HEK293 (cell line): ENCODE results near the gene WDR75.

ENCODE experiments used
- CTCF ChIA-PET: fragments of 350-600 bp; formaldehyde crosslinking; extraction: SDS; loops from one replicate; lab custom pipeline; 2021; ENCODE audit warnings: antibody characterized with exemption; lab: Yijun Ruan, JAX
- POLR2A ChIA-PET: fragments of 300-600 bp; formaldehyde crosslinking; extraction: SDS; loops from one replicate; lab custom pipeline; 2020; ENCODE audit warnings: antibody characterized with exemption, inconsistent platforms; lab: Yijun Ruan, JAX
- H3K27ac ChIP-seq: fragments of 200-500 bp; sonication (Bioruptor generic); 2 replicates; pipeline ENCODE4 v1.5.1; 2014; ENCODE audit warnings: low read depth, low read length, control low read depth, inconsistent platforms; ENCODE audit errors: extremely low read depth
- H3K36me3 ChIP-seq, 2 experiments: fragments of 200-500 bp in 1 of 2; sonication (Bioruptor generic) in 1 of 2; 1 replicate in 1 of 2; 2 replicates in 1 of 2; pipeline ENCODE4 v1.5.1; 2014 to 2017; ENCODE audit warnings: inconsistent platforms in 2 of 2, low read length in 2 of 2; ENCODE audit not compliant: control insufficient read depth in 2 of 2, insufficient read depth in 1 of 2
- H3K4me1 ChIP-seq: fragments of 200-500 bp; sonication (Bioruptor generic); 2 replicates; pipeline ENCODE4 v1.5.1; 2014; ENCODE audit warnings: mild to moderate bottlenecking, low read length, inconsistent platforms; ENCODE audit not compliant: control insufficient read depth, insufficient read depth
- H3K4me3 ChIP-seq: 2 replicates; pipeline ENCODE4 v1.5.1; 2011; ENCODE audit warnings: low read depth, mild to moderate bottlenecking, control low read depth, low read length, moderate library complexity
- H3K9me3 ChIP-seq: fragments of 200-500 bp; sonication (Bioruptor generic); 2 replicates; pipeline ENCODE4 v1.5.1; 2014; ENCODE audit warnings: low read depth, low read length, inconsistent platforms; ENCODE audit not compliant: control insufficient read depth, insufficient read depth
- BCL11A ChIP-seq: fragments of 450-650 bp; formaldehyde crosslinking; IDR thresholded peaks from 2 replicates; pipeline ENCODE4 v1.5.1; 2016; ENCODE audit warnings: low read depth, missing biosample characterization, missing genetic modification characterization
- FEZF1 ChIP-seq: fragments of 450-650 bp; formaldehyde crosslinking; IDR thresholded peaks from 2 replicates; pipeline ENCODE4 v1.5.1; 2016; ENCODE audit warnings: missing biosample characterization, missing genetic modification characterization
- GLI2 ChIP-seq: fragments of 450-650 bp; formaldehyde crosslinking; IDR thresholded peaks from 2 replicates; pipeline ENCODE4; 2017; ENCODE audit warnings: missing biosample characterization, missing genetic modification characterization, low read depth, borderline replicate concordance
- GLIS2 ChIP-seq: fragments of 450-650 bp; formaldehyde crosslinking; IDR thresholded peaks from 2 replicates; pipeline ENCODE4 v1.5.1; 2016; ENCODE audit warnings: missing biosample characterization, missing genetic modification characterization
- REPIN1 ChIP-seq: fragments of 450-650 bp; formaldehyde crosslinking; IDR thresholded peaks from 2 replicates; pipeline ENCODE4 v1.5.1; 2017; ENCODE audit warnings: missing biosample characterization, missing genetic modification characterization, low read depth
- ZBTB48 ChIP-seq: fragments of 450-650 bp; formaldehyde crosslinking; IDR thresholded peaks from 2 replicates; pipeline ENCODE4 v1.5.1; 2016; ENCODE audit warnings: missing biosample characterization, missing genetic modification characterization
- ZFP41 ChIP-seq: fragments of 450-650 bp; formaldehyde crosslinking; IDR thresholded peaks from 2 replicates; pipeline ENCODE4 v1.5.1; 2016; ENCODE audit warnings: missing biosample characterization, missing genetic modification characterization, borderline replicate concordance
- ZNF223 ChIP-seq: fragments of 450-650 bp; formaldehyde crosslinking; IDR thresholded peaks from 2 replicates; pipeline ENCODE4 v1.5.1; 2016; ENCODE audit warnings: missing biosample characterization, missing genetic modification characterization
- ZNF549 ChIP-seq: fragments of 450-650 bp; IDR thresholded peaks from 2 replicates; pipeline ENCODE4 v1.5.1; 2018; ENCODE audit warnings: missing biosample characterization, missing genetic modification characterization, mild to moderate bottlenecking, inconsistent platforms, moderate library complexity
- ZNF658 ChIP-seq: fragments of 450-650 bp; formaldehyde crosslinking; IDR thresholded peaks from 2 replicates; pipeline ENCODE4; 2016; ENCODE audit warnings: missing biosample characterization, missing genetic modification characterization
- ZNF664 ChIP-seq: fragments of 450-650 bp; formaldehyde crosslinking; IDR thresholded peaks from 2 replicates; pipeline ENCODE4 v1.5.1; 2016; ENCODE audit warnings: missing biosample characterization, missing genetic modification characterization
- ZNF792 ChIP-seq: fragments of 450-650 bp; formaldehyde crosslinking; IDR thresholded peaks from 2 replicates; pipeline ENCODE4 v1.5.1; 2016; ENCODE audit warnings: missing biosample characterization, missing genetic modification characterization
- ZNF830 ChIP-seq: fragments of 450-650 bp; IDR thresholded peaks from 2 replicates; pipeline ENCODE4 v1.5.0; 2018; ENCODE audit warnings: missing biosample characterization, missing genetic modification characterization, low read depth, mild to moderate bottlenecking, moderate library complexity
- TF ChIP-seq, protein P1 (sequence below): fragments of 450-650 bp; formaldehyde crosslinking; conservative IDR thresholded peaks from 2 replicates; pipeline ENCODE4 v1.5.1; 2016; ENCODE audit warnings: low read depth, missing biosample characterization, missing genetic modification characterization
- TF ChIP-seq, protein P2 (sequence below): fragments of 450-650 bp; IDR thresholded peaks from 2 replicates; pipeline ENCODE4 v1.5.1; 2018; ENCODE audit warnings: missing biosample characterization, mild to moderate bottlenecking, missing genetic modification characterization
- TF ChIP-seq, protein P3 (sequence below): fragments of 450-650 bp; formaldehyde crosslinking; IDR thresholded peaks from 2 replicates; pipeline ENCODE4 v1.5.1; 2016; ENCODE audit warnings: missing biosample characterization, missing genetic modification characterization, borderline replicate concordance
- TF ChIP-seq, protein P4 (sequence below): fragments of 450-650 bp; formaldehyde crosslinking; IDR thresholded peaks from 2 replicates; pipeline ENCODE4 v1.5.1; 2016; ENCODE audit warnings: missing biosample characterization, missing genetic modification characterization

WDR75 gene

DNA sequence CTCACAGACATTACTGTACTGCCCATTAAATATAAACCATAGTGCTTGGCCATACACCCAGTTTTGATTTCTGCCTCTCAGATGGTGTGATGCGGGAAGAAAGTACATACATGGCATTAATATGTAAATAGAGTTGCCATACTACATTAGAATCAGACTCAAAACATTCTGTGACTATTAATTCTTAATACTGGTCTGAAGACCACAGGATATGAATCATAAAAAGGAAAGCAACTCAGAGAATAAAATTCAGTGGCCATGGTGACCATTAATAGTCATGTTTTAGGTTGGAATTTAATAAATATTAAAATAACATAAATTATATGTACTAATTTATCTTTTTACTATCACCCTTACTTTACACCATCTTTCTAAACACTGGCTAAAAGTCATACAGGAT is 33.0 kb upstream of the WDR75 start:
- ChIA-PET CTCF (interaction anchor here (2.2 kb wide), 1 partner anchor 27 kb away, joined by 6 read pairs; no protein-coding TSS in a partner anchor), POLR2A (no interaction called here)
- Histone ChIP-seq H3K27ac (no peak overlapping the region), H3K9me3 (no peaks in the 10 kb centered on the region), H3K36me3 (no peaks in the 10 kb centered on the region), H3K4me1 (0 out of 2 replicates have a peak, but pooled peaks cover 4% of the 10 kb centered on the region), H3K4me3 (no peak overlapping the region)
- no peak for TF ChIP-seq GLI2 (tag by site-specific recombination)
- TF ChIP-seq, protein P1, sequence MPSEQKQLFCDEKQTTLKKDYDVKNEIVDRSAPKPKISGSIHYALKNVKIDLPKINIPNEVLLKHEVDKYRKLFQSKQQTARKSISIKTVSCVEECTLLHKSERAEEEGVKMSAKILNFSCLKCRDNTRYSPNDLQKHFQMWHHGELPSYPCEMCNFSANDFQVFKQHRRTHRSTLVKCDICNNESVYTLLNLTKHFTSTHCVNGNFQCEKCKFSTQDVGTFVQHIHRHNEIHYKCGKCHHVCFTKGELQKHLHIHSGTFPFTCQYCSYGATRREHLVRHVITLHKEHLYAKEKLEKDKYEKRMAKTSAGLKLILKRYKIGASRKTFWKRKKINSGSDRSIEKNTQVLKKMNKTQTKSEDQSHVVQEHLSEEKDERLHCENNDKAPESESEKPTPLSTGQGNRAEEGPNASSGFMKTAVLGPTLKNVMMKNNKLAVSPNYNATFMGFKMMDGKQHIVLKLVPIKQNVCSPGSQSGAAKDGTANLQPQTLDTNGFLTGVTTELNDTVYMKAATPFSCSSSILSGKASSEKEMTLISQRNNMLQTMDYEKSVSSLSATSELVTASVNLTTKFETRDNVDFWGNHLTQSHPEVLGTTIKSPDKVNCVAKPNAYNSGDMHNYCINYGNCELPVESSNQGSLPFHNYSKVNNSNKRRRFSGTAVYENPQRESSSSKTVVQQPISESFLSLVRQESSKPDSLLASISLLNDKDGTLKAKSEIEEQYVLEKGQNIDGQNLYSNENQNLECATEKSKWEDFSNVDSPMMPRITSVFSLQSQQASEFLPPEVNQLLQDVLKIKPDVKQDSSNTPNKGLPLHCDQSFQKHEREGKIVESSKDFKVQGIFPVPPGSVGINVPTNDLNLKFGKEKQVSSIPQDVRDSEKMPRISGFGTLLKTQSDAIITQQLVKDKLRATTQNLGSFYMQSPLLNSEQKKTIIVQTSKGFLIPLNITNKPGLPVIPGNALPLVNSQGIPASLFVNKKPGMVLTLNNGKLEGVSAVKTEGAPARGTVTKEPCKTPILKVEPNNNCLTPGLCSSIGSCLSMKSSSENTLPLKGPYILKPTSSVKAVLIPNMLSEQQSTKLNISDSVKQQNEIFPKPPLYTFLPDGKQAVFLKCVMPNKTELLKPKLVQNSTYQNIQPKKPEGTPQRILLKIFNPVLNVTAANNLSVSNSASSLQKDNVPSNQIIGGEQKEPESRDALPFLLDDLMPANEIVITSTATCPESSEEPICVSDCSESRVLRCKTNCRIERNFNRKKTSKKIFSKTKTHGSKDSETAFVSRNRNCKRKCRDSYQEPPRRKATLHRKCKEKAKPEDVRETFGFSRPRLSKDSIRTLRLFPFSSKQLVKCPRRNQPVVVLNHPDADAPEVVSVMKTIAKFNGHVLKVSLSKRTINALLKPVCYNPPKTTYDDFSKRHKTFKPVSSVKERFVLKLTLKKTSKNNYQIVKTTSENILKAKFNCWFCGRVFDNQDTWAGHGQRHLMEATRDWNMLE (tag by site-specific recombination), result no peak
- TF ChIP-seq ZFP41, result no peak
- TF ChIP-seq ZNF549 (tag by site-specific recombination), result no peak
- no peak for TF ChIP-seq ZNF658 (tag by site-specific recombination)
- no peak for TF ChIP-seq ZNF830 (tag by site-specific recombination)
- no peak for TF ChIP-seq GLIS2 (tag by site-specific recombination)
- no peak for TF ChIP-seq FEZF1 (tag by site-specific recombination)
- TF ChIP-seq, protein P2, sequence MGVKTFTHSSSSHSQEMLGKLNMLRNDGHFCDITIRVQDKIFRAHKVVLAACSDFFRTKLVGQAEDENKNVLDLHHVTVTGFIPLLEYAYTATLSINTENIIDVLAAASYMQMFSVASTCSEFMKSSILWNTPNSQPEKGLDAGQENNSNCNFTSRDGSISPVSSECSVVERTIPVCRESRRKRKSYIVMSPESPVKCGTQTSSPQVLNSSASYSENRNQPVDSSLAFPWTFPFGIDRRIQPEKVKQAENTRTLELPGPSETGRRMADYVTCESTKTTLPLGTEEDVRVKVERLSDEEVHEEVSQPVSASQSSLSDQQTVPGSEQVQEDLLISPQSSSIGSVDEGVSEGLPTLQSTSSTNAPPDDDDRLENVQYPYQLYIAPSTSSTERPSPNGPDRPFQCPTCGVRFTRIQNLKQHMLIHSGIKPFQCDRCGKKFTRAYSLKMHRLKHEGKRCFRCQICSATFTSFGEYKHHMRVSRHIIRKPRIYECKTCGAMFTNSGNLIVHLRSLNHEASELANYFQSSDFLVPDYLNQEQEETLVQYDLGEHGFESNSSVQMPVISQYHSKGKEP (tag by site-specific recombination), result no peak
- TF ChIP-seq, protein P3, sequence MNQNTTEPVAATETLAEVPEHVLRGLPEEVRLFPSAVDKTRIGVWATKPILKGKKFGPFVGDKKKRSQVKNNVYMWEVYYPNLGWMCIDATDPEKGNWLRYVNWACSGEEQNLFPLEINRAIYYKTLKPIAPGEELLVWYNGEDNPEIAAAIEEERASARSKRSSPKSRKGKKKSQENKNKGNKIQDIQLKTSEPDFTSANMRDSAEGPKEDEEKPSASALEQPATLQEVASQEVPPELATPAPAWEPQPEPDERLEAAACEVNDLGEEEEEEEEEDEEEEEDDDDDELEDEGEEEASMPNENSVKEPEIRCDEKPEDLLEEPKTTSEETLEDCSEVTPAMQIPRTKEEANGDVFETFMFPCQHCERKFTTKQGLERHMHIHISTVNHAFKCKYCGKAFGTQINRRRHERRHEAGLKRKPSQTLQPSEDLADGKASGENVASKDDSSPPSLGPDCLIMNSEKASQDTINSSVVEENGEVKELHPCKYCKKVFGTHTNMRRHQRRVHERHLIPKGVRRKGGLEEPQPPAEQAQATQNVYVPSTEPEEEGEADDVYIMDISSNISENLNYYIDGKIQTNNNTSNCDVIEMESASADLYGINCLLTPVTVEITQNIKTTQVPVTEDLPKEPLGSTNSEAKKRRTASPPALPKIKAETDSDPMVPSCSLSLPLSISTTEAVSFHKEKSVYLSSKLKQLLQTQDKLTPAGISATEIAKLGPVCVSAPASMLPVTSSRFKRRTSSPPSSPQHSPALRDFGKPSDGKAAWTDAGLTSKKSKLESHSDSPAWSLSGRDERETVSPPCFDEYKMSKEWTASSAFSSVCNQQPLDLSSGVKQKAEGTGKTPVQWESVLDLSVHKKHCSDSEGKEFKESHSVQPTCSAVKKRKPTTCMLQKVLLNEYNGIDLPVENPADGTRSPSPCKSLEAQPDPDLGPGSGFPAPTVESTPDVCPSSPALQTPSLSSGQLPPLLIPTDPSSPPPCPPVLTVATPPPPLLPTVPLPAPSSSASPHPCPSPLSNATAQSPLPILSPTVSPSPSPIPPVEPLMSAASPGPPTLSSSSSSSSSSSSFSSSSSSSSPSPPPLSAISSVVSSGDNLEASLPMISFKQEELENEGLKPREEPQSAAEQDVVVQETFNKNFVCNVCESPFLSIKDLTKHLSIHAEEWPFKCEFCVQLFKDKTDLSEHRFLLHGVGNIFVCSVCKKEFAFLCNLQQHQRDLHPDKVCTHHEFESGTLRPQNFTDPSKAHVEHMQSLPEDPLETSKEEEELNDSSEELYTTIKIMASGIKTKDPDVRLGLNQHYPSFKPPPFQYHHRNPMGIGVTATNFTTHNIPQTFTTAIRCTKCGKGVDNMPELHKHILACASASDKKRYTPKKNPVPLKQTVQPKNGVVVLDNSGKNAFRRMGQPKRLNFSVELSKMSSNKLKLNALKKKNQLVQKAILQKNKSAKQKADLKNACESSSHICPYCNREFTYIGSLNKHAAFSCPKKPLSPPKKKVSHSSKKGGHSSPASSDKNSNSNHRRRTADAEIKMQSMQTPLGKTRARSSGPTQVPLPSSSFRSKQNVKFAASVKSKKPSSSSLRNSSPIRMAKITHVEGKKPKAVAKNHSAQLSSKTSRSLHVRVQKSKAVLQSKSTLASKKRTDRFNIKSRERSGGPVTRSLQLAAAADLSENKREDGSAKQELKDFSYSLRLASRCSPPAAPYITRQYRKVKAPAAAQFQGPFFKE (tag by site-specific recombination), result no peak
- no peak for TF ChIP-seq ZNF664
- no peak for TF ChIP-seq BCL11A
- no peak for TF ChIP-seq ZNF223 (tag by site-specific recombination)
- TF ChIP-seq, protein P4, sequence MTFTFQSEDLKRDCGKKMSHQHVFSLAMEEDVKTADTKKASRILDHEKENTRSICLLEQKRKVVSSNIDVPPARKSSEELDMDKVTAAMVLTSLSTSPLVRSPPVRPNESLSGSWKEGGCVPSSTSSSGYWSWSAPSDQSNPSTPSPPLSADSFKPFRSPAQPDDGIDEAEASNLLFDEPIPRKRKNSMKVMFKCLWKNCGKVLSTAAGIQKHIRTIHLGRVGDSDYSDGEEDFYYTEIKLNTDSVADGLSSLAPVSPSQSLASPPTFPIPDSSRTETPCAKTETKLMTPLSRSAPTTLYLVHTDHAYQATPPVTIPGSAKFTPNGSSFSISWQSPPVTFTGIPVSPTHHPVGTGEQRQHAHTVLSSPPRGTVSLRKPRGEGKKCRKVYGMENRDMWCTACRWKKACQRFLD (tag by site-specific recombination), result no peak
- TF ChIP-seq ZBTB48 (tag by site-specific recombination), result no peak
- TF ChIP-seq ZNF792, result no peak
- no peak for TF ChIP-seq REPIN1
